GM12878 (cell line): ENCODE results near the gene OLR1. TPM values are rescaled to one million over a fixed set of nuclear protein-coding genes. Genes with fewer than 3 reads are reported as not detected.

Source experiments
- ATAC-seq: fragments of 200-7000 bp; cut with Tn5 transposase; 3 replicates; pipeline ENCODE4 v1.9.1; 2020; ENCODE audit warnings: mild to moderate bottlenecking, moderate library complexity
- BruUV-seq: library from RNA; stranded (reverse); fragments of 400-500 nt; replicated peaks from 2 replicates; lab custom pipeline; 2021; lab: Mats Ljungman, UMichigan
- CTCF ChIA-PET: fragments of 300-600 bp; sonication (Branson Sonifier 250); formaldehyde crosslinking; extraction: SDS; loops from one replicate; lab custom pipeline; 2021; ENCODE audit warnings: inconsistent platforms; lab: Yijun Ruan, JAX
- POLR2A ChIA-PET: fragments of 350-600 bp; formaldehyde crosslinking; extraction: SDS; loops from one replicate; lab custom pipeline; 2021; ENCODE audit warnings: inconsistent platforms; lab: Charles Lee
- RAD21 ChIA-PET: fragments of 300-600 bp; sonication (Branson Sonifier 250); formaldehyde crosslinking; loops from one replicate; lab custom pipeline; 2023; ENCODE audit warnings: antibody characterized with exemption; ENCODE audit not compliant: unreplicated experiment; lab: Charles Lee
- SMC1A ChIA-PET: fragments of 300-600 bp; sonication (Branson Sonifier 250); formaldehyde crosslinking; loops from one replicate; lab custom pipeline; 2023; ENCODE audit not compliant: unreplicated experiment, uncharacterized antibody; lab: Charles Lee
- DNase-seq: peaks from one replicate; pipeline ENCODE4 v3.0.0-alpha.2; 2011; ENCODE audit warnings: low read depth, low spot score
- FAIRE-seq: peaks from 3 replicates; lab custom pipeline; 2011; peaks lifted over from hg19 to GRCh38; lab: Jason Lieb, UNC
- H2AFZ ChIP-seq: 2 replicates; pipeline ENCODE4 v1.6.0; 2011; ENCODE audit warnings: low read depth, low read length, control low read depth; ENCODE audit not compliant: control insufficient read depth
- H3K27ac ChIP-seq: 2 replicates; pipeline ENCODE4 v1.5.1; 2011; ENCODE audit warnings: control low read depth; ENCODE audit not compliant: control insufficient read depth, insufficient read depth
- H3K27me3 ChIP-seq, 2 experiments: replicated peaks in 1 of 2; 2 replicates each; pipeline versions ENCODE4 v1.6.0 to v1.6.1; 2011; ENCODE audit warnings: low read length in 1 of 2; ENCODE audit not compliant: control insufficient read depth in 2 of 2, insufficient read depth in 2 of 2
- H3K36me3 ChIP-seq, 2 experiments: 2 replicates each; pipeline ENCODE4 v1.5.1; 2011; ENCODE audit warnings: low read length in 1 of 2; ENCODE audit not compliant: control insufficient read depth in 2 of 2, insufficient read depth in 2 of 2
- H3K4me1 ChIP-seq: 2 replicates; pipeline ENCODE4 v1.6.1; 2011; ENCODE audit warnings: mild to moderate bottlenecking, low read length, moderate library complexity, mixed read lengths; ENCODE audit not compliant: control insufficient read depth, insufficient read depth
- H3K4me2 ChIP-seq: 2 replicates; pipeline ENCODE4 v1.6.0; 2011; ENCODE audit warnings: control low read depth; ENCODE audit not compliant: control insufficient read depth, insufficient read depth
- H3K4me3 ChIP-seq: fragments of 200-600 bp; sonication (generic); 2 replicates; pipeline ENCODE4 v1.5.1; 2016
- H3K79me2 ChIP-seq: 2 replicates; pipeline ENCODE4 v1.6.0; 2011; ENCODE audit warnings: low read length; ENCODE audit not compliant: control insufficient read depth, insufficient read depth
- H3K9ac ChIP-seq: 2 replicates; pipeline ENCODE4 v1.8.0; 2011; ENCODE audit warnings: low read length, control low read depth, mixed read lengths; ENCODE audit not compliant: control insufficient read depth, insufficient read depth
- H3K9me3 ChIP-seq: replicated peaks from 3 replicates; pipeline ENCODE4 v1.5.1; 2011; ENCODE audit warnings: mild to moderate bottlenecking, low read length; ENCODE audit not compliant: control insufficient read depth, insufficient read depth
- H4K20me1 ChIP-seq: 2 replicates; pipeline ENCODE4 v1.6.0; 2011; ENCODE audit not compliant: control insufficient read depth, insufficient read depth
- ATF7 ChIP-seq: fragments of 450-650 bp; IDR thresholded peaks from 2 replicates; pipeline ENCODE4 v1.6.1; 2016; ENCODE audit warnings: low read depth, mild to moderate bottlenecking
- CBX5 ChIP-seq: sonication (generic); IDR thresholded peaks from 2 replicates; pipeline ENCODE4 v1.6.1; 2016; ENCODE audit warnings: low read depth, moderate library complexity, mild to moderate bottlenecking, inconsistent platforms
- CHD4 ChIP-seq: fragments of 200-600 bp; sonication (generic); IDR thresholded peaks from 2 replicates; pipeline ENCODE4 v1.6.1; 2016; ENCODE audit warnings: mild to moderate bottlenecking
- CREM ChIP-seq: IDR thresholded peaks from 2 replicates; pipeline ENCODE4 v1.6.1; 2014; ENCODE audit warnings: antibody characterized with exemption, low read depth
- ELK1 ChIP-seq: IDR thresholded peaks from 2 replicates; pipeline ENCODE4 v1.6.1; 2012; ENCODE audit warnings: low read depth, low read length, improper control_type of control experiment
- JUNB ChIP-seq: IDR thresholded peaks from 2 replicates; pipeline ENCODE4 v1.6.1; 2016; ENCODE audit warnings: antibody characterized with exemption, mild to moderate bottlenecking
- MEF2A ChIP-seq: IDR thresholded peaks from 2 replicates; pipeline ENCODE4 v1.6.1; 2011; ENCODE audit warnings: low read depth, mild to moderate bottlenecking, low read length, moderate library complexity; ENCODE audit not compliant: insufficient read depth
- MYB ChIP-seq: fragments of 150-350 bp; IDR thresholded peaks from 2 replicates; pipeline ENCODE4 v1.6.1; 2014; ENCODE audit warnings: mild to moderate bottlenecking, low read depth, low read length, borderline replicate concordance
- POLR2A ChIP-seq: IDR thresholded peaks from 2 replicates; pipeline ENCODE4 v1.6.1; 2011; ENCODE audit warnings: low read depth, mild to moderate bottlenecking, low read length
- POLR2AphosphoS5 ChIP-seq: IDR thresholded peaks from 2 replicates; pipeline ENCODE4 v1.6.1; 2011; ENCODE audit warnings: mild to moderate bottlenecking, low read length, inconsistent platforms
- RELB ChIP-seq: fragments of 450-650 bp; IDR thresholded peaks from 2 replicates; pipeline ENCODE4 v1.6.1; 2017; ENCODE audit warnings: low read depth, mild to moderate bottlenecking, moderate library complexity
- SKIL ChIP-seq: fragments of 450-650 bp; IDR thresholded peaks from 2 replicates; pipeline ENCODE4 v1.6.1; 2017; ENCODE audit warnings: mild to moderate bottlenecking, low read depth, inconsistent platforms; ENCODE audit not compliant: poor library complexity, severe bottlenecking
- SREBF2 ChIP-seq: IDR thresholded peaks from 2 replicates; pipeline ENCODE4 v1.6.1; 2012; ENCODE audit warnings: mild to moderate bottlenecking, low read length
- SRF ChIP-seq, 2 experiments: IDR thresholded peaks; 2 replicates each; pipeline ENCODE4 v1.6.1; 2011; ENCODE audit warnings: low read depth in 2 of 2, low read length in 2 of 2, mild to moderate bottlenecking in 1 of 2, moderate library complexity in 1 of 2
- TAF1 ChIP-seq: IDR thresholded peaks from 2 replicates; pipeline ENCODE4 v1.6.1; 2011; ENCODE audit warnings: mild to moderate bottlenecking, low read depth, low read length, borderline replicate concordance
- TCF7 ChIP-seq: IDR thresholded peaks from 2 replicates; pipeline ENCODE4 v1.6.1; 2014; ENCODE audit warnings: antibody characterized with exemption, borderline replicate concordance
- ZNF24 ChIP-seq: fragments of 450-650 bp; IDR thresholded peaks from 2 replicates; pipeline ENCODE4 v1.6.1; 2017; ENCODE audit warnings: antibody characterized with exemption, mild to moderate bottlenecking
- ZNF384 ChIP-seq: IDR thresholded peaks from 2 replicates; pipeline ENCODE4 v1.6.1; 2012; ENCODE audit warnings: low read depth, mild to moderate bottlenecking, low read length, improper control_type of control experiment, borderline replicate concordance
- ZSCAN29 ChIP-seq: fragments of 450-650 bp; IDR thresholded peaks from 2 replicates; pipeline ENCODE4 v1.6.1; 2017; ENCODE audit warnings: mild to moderate bottlenecking, moderate library complexity
- WGBS: methylation state at CpG from one replicate; pipeline ENCODE4 v1.1.6; 2016; ENCODE audit warnings: low lambda C conversion rate; ENCODE audit not compliant: insufficient replicate concordance, insufficient coverage; ENCODE audit errors: missing lambda C conversion rate; 5-methylcytosine and 5-hydroxymethylcytosine counted together
- in situ Hi-C: fragments of 300-500 bp; cut with MboI; formaldehyde crosslinking; loops from 9 replicates; pipeline ENCODE4 v1.14.3; 2018; ENCODE audit warnings: mixed read lengths
- intact Hi-C: fragments of 100-400 bp; cut with micrococcal nuclease; formaldehyde crosslinking; loops from one replicate; pipeline ENCODE4 v1.14.2; 2022; ENCODE audit not compliant: unreplicated experiment
- polyA plus RNA-seq, 11 experiments: library from polyadenylated mRNA; depleted of rRNA in 4 of 11; unstranded in 6 of 11; stranded (reverse) in 5 of 11; fragments of >200 nt; fragmentation: Nextera tagmentation in 4 of 11; fragmentation: Illumina TruSeq in 1 of 11; extraction: Ambion mirVana in 4 of 11; extraction: Trizol in 1 of 11; gene quantifications; 1 replicate in 1 of 11; 2 replicates in 10 of 11; pipeline versions ENCODE4 v1.2.1 to v1.2.3, GENCODE V29; 2011 to 2016; ENCODE audit warnings: inconsistent platforms in 2 of 11, missing spikeins in 2 of 11, low read depth in 1 of 11
- total RNA-seq, 4 experiments: library from RNA; depleted of rRNA in 3 of 4; stranded (reverse); fragments of >200 nt in 3 of 4; fragmentation: Illumina TruSeq in 1 of 4; extraction: Trizol in 1 of 4; gene quantifications; 2 replicates each; pipeline versions ENCODE4 v1.2.1 to v1.2.3, GENCODE V29; 2013 to 2021

The OLR1 gene
- total and polyA plus RNA-seq, 10 of the 15 experiments (the other 5 are each of a cell fraction or from before 2014, with no cell fraction given) = 0.08 TPM; not detected in 9

DNA sequence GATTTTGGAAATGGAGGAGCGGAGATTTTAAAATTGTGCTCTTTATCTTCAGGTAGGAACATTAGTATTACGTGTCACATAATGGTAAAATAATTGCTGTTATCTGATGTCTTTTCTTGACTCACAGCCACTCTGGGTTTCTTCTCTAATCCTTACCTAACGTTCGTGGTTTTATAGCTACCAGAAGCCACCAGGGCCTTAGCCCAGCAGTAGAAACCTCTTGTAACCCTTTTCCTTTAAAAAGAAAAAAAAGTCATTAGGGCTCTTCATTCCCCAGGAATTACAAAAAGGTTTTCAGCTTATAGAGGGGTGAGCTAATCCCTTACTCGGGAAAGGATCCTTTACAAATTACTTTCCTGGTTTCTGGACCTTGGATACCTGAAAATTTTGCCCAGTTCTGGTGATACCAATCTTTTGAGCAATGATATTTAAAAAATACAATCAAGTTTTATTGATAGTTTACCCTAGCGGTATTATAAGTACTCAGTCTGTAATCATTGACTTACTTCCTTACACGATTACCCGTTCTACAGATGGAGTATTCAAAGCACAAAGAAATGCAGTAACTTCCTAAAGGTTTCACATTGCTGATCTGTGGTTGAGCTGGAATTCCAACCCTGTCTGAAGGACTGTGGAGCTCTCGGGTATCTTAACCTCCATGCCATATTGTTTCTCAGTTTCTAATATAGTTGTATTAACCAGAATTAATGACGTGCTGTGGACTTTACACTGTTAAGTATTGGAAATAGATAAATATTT lies 42.4 kb upstream of the OLR1 start:
- TF ChIP-seq CREM (no peak), POLR2A (no peak), CBX5 (no peak), SREBF2 (no peak), MYB (no peak), POLR2AphosphoS5 (no peak), ZNF384 (no peak), ZSCAN29 (no peak), ZNF24 (no peak), CHD4 (no peak), SKIL (no peak), SRF (IDR thresholded peaks at IDR 0.05; ENCODE audit: low read depth in 2 of 2, low read length in 2 of 2) (no peak), JUNB (no peak), ELK1 (no peak), RELB (no peak), MEF2A (no peak), ATF7 (no peak), TCF7 (no peak), TAF1 (no peak)
- FAIRE-seq = no peak
- Histone ChIP-seq H4K20me1 (no peaks in the 10 kb centered on the region), H3K36me3 (no peaks in the 10 kb centered on the region), H3K9me3 (no peaks in the 10 kb centered on the region), H3K27ac (no peak overlapping the region), H2AFZ (no peak overlapping the region), H3K4me3 (peak overlapping the region; percentile 57), H3K27me3 (peaks cover 0 to 3% of the 10 kb centered on the region in 2 experiments; a peak in 2 of 4 replicates), H3K4me1 (peaks cover 6% of the 10 kb centered on the region; the same call in 1 of the 2 replicates), H3K79me2 (no peaks in the 10 kb centered on the region), H3K9ac (no peak overlapping the region), H3K4me2 (no peak overlapping the region; the same call in 1 of the 2 replicates)
- ChIA-PET RAD21 (no interaction called here), POLR2A (no interaction called here), CTCF (interaction anchor here (1.0 kb wide), 1 partner anchor 21 kb away, joined by 4 read pairs; no protein-coding TSS in a partner anchor), SMC1A (interaction anchor here (0.7 to 2.4 kb wide), 4 partner anchors 14 to 47 kb away, joined by 3 to 6 read pairs (median 4); no protein-coding TSS in a partner anchor)
- ATAC-seq = no peak
- no TSS peak for BruUV-seq
- intact Hi-C loops = no loop called here
- in situ Hi-C loops = no loop called here
- no peak for DNase-seq
- WGBS = 51% methylated on average over 10 of the region's 10 CpGs
